Bronchial epithelial cell (primary cell): ENCODE results near the gene TENT4A. TPM values are rescaled to one million over a fixed set of nuclear protein-coding genes. Genes with fewer than 3 reads are reported as not detected.

Experiments used
- DNase-seq: peaks from one replicate; pipeline ENCODE4 v3.0.0-alpha.2; 2010; ENCODE audit warnings: low read depth
- FAIRE-seq: peaks from 2 replicates; lab custom pipeline; 2011; peaks lifted over from hg19 to GRCh38; lab: Jason Lieb, UNC
- H3K27me3 ChIP-seq: 2 replicates; pipeline ENCODE4 v1.5.1; 2011; ENCODE audit warnings: low read length; ENCODE audit not compliant: control insufficient read depth, insufficient read depth
- H3K36me3 ChIP-seq: 2 replicates; pipeline ENCODE4 v1.5.1; 2011; ENCODE audit warnings: low read length; ENCODE audit not compliant: control insufficient read depth, insufficient read depth
- H3K4me3 ChIP-seq: 2 replicates; pipeline ENCODE4 v1.5.1; 2011; ENCODE audit warnings: mild to moderate bottlenecking, low read depth, low read length, control low read depth
- total RNA-seq: library from RNA; depleted of rRNA; stranded (reverse); fragments of >200 nt; gene quantifications from 2 replicates; pipeline ENCODE4 v1.2.1, GENCODE V29; 2014
- TF ChIP-seq, protein P1 (sequence below): IDR thresholded peaks from 2 replicates; pipeline ENCODE4 v1.5.1; 2011; ENCODE audit warnings: mild to moderate bottlenecking, moderate library complexity, low read length, control low read depth, inconsistent platforms; ENCODE audit not compliant: insufficient read depth, severe bottlenecking

TENT4A gene
- total RNA-seq, 1 donor from 2014 or later, result 6.8 TPM

- TF ChIP-seq, protein P1, sequence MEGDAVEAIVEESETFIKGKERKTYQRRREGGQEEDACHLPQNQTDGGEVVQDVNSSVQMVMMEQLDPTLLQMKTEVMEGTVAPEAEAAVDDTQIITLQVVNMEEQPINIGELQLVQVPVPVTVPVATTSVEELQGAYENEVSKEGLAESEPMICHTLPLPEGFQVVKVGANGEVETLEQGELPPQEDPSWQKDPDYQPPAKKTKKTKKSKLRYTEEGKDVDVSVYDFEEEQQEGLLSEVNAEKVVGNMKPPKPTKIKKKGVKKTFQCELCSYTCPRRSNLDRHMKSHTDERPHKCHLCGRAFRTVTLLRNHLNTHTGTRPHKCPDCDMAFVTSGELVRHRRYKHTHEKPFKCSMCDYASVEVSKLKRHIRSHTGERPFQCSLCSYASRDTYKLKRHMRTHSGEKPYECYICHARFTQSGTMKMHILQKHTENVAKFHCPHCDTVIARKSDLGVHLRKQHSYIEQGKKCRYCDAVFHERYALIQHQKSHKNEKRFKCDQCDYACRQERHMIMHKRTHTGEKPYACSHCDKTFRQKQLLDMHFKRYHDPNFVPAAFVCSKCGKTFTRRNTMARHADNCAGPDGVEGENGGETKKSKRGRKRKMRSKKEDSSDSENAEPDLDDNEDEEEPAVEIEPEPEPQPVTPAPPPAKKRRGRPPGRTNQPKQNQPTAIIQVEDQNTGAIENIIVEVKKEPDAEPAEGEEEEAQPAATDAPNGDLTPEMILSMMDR, result no peak
- Histone ChIP-seq H3K4me3 (no peak overlapping the region), H3K27me3 (no peaks in the 10 kb centered on the region), H3K36me3 (no peaks in the 10 kb centered on the region)
- no peak for FAIRE-seq
- no peak for DNase-seq
Measured at GRCh38 chr5:6805841-6806240, 92.6 kb downstream of the TENT4A start.

Other genes starting within 250 kb of the TENT4A start
- gene NSUN2, start 80.4 kb upstream of the TENT4A start, total RNA-seq, result 78.5 and 81.0 TPM in 2 replicates
- 14.8 and 24.0 TPM in 2 replicates for gene SRD5A1, start 80.0 kb upstream of the TENT4A start, total RNA-seq